Measurements from ENCODE around the gene NRG2. TPM values are rescaled to one million over a fixed set of nuclear protein-coding genes. Genes with fewer than 3 reads are reported as not detected.

Gene NRG2
- total RNA-seq, 1 experiment from 2014 or later, result 1.8 TPM

- CTCF ChIA-PET, result no interaction called here
- no peak for ATAC-seq
- Histone ChIP-seq H3F3A (ENCODE audit: low read length, unreplicated experiment) (no peaks in the 10 kb centered on the region), H3K27ac (ENCODE audit: low read length) (no peak overlapping the region), H3K9me2 (replicated peaks; ENCODE audit: low read length) (no peaks in the 10 kb centered on the region), H3K4me2 (ENCODE audit: low read length) (no peak overlapping the region), H3K4me3 (ENCODE audit: low read length) (no peak overlapping the region), H3K4me1 (ENCODE audit: insufficient read depth, low read length) (no peaks in the 10 kb centered on the region), H4K20me1 (ENCODE audit: low read length) (no peaks in the 10 kb centered on the region), H3K9me3 (ENCODE audit: low read length) (no peaks in the 10 kb centered on the region), H3K79me2 (ENCODE audit: low read length) (no peaks in the 10 kb centered on the region), H2AFZ (ENCODE audit: low read length) (no peak overlapping the region), H3K9ac (ENCODE audit: low read length) (no peak overlapping the region), H3K27me3 (ENCODE audit: low read length) (peaks cover 13% of the 10 kb centered on the region), H3K36me3 (ENCODE audit: low read depth, low read length) (no peaks in the 10 kb centered on the region)
- no peak for TF ChIP-seq EZH2phosphoT487 (IDR thresholded peaks at IDR 0.05; ENCODE audit: borderline replicate concordance, low read length)
- TF ChIP-seq CTCF (conservative IDR thresholded peaks at IDR 0.05; ENCODE audit: low read depth, low read length), result no peak
- TF ChIP-seq EZH2 (IDR thresholded peaks at IDR 0.05; ENCODE audit: low read length, unreplicated experiment), result no peak
- POLR2A ChIA-PET (ENCODE audit: unreplicated experiment), result interaction anchor here (0.6 kb wide), 1 partner anchor 173 kb away, joined by 3 read pairs; no protein-coding TSS in a partner anchor
- intact Hi-C loops (cut with micrococcal nuclease), result no loop called here
- BruUV-seq (replicated peaks), result no TSS peak
- DNase-seq, result no peak
Measured at GRCh38 chr5:139811274-139811607, 231.9 kb downstream of the NRG2 start.

GRCh38 chr5:139810341-139811273 lies 232.5 kb downstream of the NRG2 start:
- Histone ChIP-seq H3K4me3 (ENCODE audit: low read length) (no peak overlapping the region), H3K36me3 (ENCODE audit: low read depth, low read length) (no peaks in the 10 kb centered on the region), H3K79me2 (ENCODE audit: low read length) (no peaks in the 10 kb centered on the region), H3K4me1 (ENCODE audit: insufficient read depth, low read length) (no peaks in the 10 kb centered on the region), H2AFZ (ENCODE audit: low read length) (no peak overlapping the region), H3K27me3 (ENCODE audit: low read length) (peaks cover 9% of the 10 kb centered on the region; the same call in 1 of the 2 replicates), H3K27ac (ENCODE audit: low read length) (no peak overlapping the region), H4K20me1 (ENCODE audit: low read length) (no peaks in the 10 kb centered on the region), H3K4me2 (ENCODE audit: low read length) (no peak overlapping the region), H3K9ac (ENCODE audit: low read length) (no peak overlapping the region), H3K9me3 (ENCODE audit: low read length) (no peaks in the 10 kb centered on the region), H3K9me2 (replicated peaks; ENCODE audit: low read length) (no peaks in the 10 kb centered on the region), H3F3A (ENCODE audit: low read length, unreplicated experiment) (no peaks in the 10 kb centered on the region)
- no TSS peak for BruUV-seq (replicated peaks)
- DNase-seq, result no peak
- TF ChIP-seq CTCF (conservative IDR thresholded peaks at IDR 0.05; ENCODE audit: low read depth, low read length) (no peak), EZH2phosphoT487 (IDR thresholded peaks at IDR 0.05; ENCODE audit: borderline replicate concordance, low read length) (no peak), EZH2 (IDR thresholded peaks at IDR 0.05; ENCODE audit: low read length, unreplicated experiment) (no peak)
- ATAC-seq, result no peak
- ChIA-PET POLR2A (ENCODE audit: unreplicated experiment) (no interaction called here), CTCF (no interaction called here)
- intact Hi-C loops (cut with micrococcal nuclease), result no loop called here

DNA sequence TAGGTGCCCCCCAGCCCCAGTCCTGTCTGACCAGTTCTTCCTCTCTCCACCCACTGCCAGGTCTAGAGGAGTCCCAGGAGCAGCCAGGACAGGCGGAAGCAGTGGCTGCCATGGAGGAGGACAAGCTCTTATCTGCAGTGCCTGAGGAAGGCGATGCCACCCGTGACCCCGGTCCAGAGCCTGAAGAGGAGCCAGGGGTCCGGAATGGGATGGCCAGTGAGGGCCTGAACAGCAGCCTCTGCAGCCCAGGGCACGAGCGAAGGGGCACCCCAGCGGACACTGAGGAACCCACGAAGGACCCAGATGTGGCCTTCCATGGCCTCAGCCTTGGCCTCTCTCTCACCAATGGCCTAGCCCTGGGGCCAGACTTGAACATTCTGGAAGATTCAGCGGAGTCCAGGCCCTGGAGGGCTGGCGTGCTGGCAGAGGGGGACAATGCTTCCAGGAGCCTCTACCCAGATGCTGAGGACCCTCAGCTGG lies 233.7 kb downstream of the NRG2 start:
- H3K9me2 ChIP-seq (replicated peaks; ENCODE audit: low read length), result no peaks in the 10 kb centered on the region
- intact Hi-C loops (cut with micrococcal nuclease), result no loop called here
- no peak overlapping the region for H3K9ac ChIP-seq (ENCODE audit: low read length)
- H3K27ac ChIP-seq (ENCODE audit: low read length), result no peak overlapping the region
- H3K79me2 ChIP-seq (ENCODE audit: low read length), result no peaks in the 10 kb centered on the region
- DNase-seq (no peak), ATAC-seq (no peak)
- no peaks in the 10 kb centered on the region for H3K4me1 ChIP-seq (ENCODE audit: insufficient read depth, low read length)
- ChIA-PET CTCF (no interaction called here), POLR2A (ENCODE audit: unreplicated experiment) (no interaction called here)
- H3K27me3 ChIP-seq (ENCODE audit: low read length), result peaks cover 9% of the 10 kb centered on the region; the same call in 1 of the 2 replicates
- no peak for TF ChIP-seq CTCF (conservative IDR thresholded peaks at IDR 0.05; ENCODE audit: low read depth, low read length)
- no peaks in the 10 kb centered on the region for H3K36me3 ChIP-seq (ENCODE audit: low read depth, low read length)
- no peak overlapping the region for H3K4me2 ChIP-seq (ENCODE audit: low read length)
- no TSS peak for BruUV-seq (replicated peaks)
- H3K9me3 ChIP-seq (ENCODE audit: low read length), result no peaks in the 10 kb centered on the region
- no peak overlapping the region for H2AFZ ChIP-seq (ENCODE audit: low read length)
- no peak overlapping the region for H3K4me3 ChIP-seq (ENCODE audit: low read length)
- H4K20me1 ChIP-seq (ENCODE audit: low read length), result no peaks in the 10 kb centered on the region
- no peaks in the 10 kb centered on the region for H3F3A ChIP-seq (ENCODE audit: low read length, unreplicated experiment)

All from PC-3 (cell line).